HG02759 (cell line): Measurements from ENCODE around the gene PLA2G12B.

Source experiments
- ATAC-seq: cut with Tn5 transposase; IDR thresholded peaks from one replicate; pipeline ENCODE4 v1.9.1; 2021; ENCODE audit warnings: mild to moderate bottlenecking, moderate library complexity; ENCODE audit not compliant: unreplicated experiment

Gene PLA2G12B

GRCh38 chr10:72895236-72895850, 59.3 kb downstream of the PLA2G12B start:
- no peak for ATAC-seq

GRCh38 chr10:72893136-72893798, 61.3 kb downstream of the PLA2G12B start, which contains the start of gene OIT3:
Gene OIT3 (plus strand): TSS chr10:72893739. CDS start chr10:72893799, 60 bp downstream.
- no peak for ATAC-seq

GRCh38 chr10:72890086-72890485, 64.5 kb downstream of the PLA2G12B start:
- ATAC-seq: no peak

GRCh38 chr10:72889391-72889831, 65.2 kb downstream of the PLA2G12B start:
- ATAC-seq: no peak

- no peak for ATAC-seq
Observed at GRCh38 chr10:72888151-72888638, 66.4 kb downstream of the PLA2G12B start.

- no peak for ATAC-seq
Observed at GRCh38 chr10:72887043-72887442, 67.6 kb downstream of the PLA2G12B start.

- ATAC-seq: no peak
Observed at GRCh38 chr10:72886621-72887020, 68.0 kb downstream of the PLA2G12B start.

- no peak for ATAC-seq
Observed at GRCh38 chr10:72885953-72886352, 68.7 kb downstream of the PLA2G12B start.
